WTC11 (cell line): Measurements from ENCODE around the gene BZW2. TPM values are rescaled to one million over a fixed set of nuclear protein-coding genes. Genes with fewer than 3 reads are reported as not detected.

ENCODE experiments used
- ATAC-seq: fragments of 200-7000 bp; cut with Tn5 transposase; 2 replicates; pipeline ENCODE4 v1.10.0; 2021; ENCODE audit warnings: mild to moderate bottlenecking, moderate library complexity
- CTCF ChIA-PET: fragments of 300-600 bp; sonication (Branson Sonifier 250); formaldehyde crosslinking; loops from one replicate; lab custom pipeline; 2021; ENCODE audit warnings: antibody characterized with exemption; lab: Charles Lee
- POLR2A ChIA-PET: fragments of 350-600 bp; sonication (Branson Sonifier 250); formaldehyde crosslinking; loops from one replicate; lab custom pipeline; 2021; ENCODE audit warnings: antibody characterized with exemption; lab: Charles Lee
- DNase-seq: peaks from one replicate; pipeline ENCODE4 v3.0.0; 2021; ENCODE audit warnings: low spot score
- H3K27ac Mint-ChIP-seq: 2 replicates; pipeline ENCODE4 v1.8.0; 2021; ENCODE audit warnings: mixed read lengths
- H3K27me3 Mint-ChIP-seq: 2 replicates; pipeline ENCODE4 v1.8.0; 2021; ENCODE audit warnings: low read depth, mild to moderate bottlenecking, moderate library complexity, mixed read lengths
- H3K36me3 Mint-ChIP-seq: 2 replicates; pipeline ENCODE4 v1.8.0; 2021; ENCODE audit warnings: mixed read lengths
- H3K4me1 Mint-ChIP-seq: 2 replicates; pipeline ENCODE4 v1.8.0; 2022; ENCODE audit warnings: mixed read lengths
- H3K4me3 Mint-ChIP-seq: 2 replicates; pipeline ENCODE4 v1.8.0; 2021; ENCODE audit warnings: mild to moderate bottlenecking, moderate library complexity, mixed read lengths
- H3K9me3 Mint-ChIP-seq: 2 replicates; pipeline ENCODE4 v1.8.0; 2021; ENCODE audit warnings: mixed read lengths
- CBFB ChIP-seq: sonication (generic); formaldehyde crosslinking; IDR thresholded peaks from 2 replicates; pipeline ENCODE4 v1.8.1; 2022; ENCODE audit warnings: mild to moderate bottlenecking, low read depth, missing genetic modification reagents
- ESRRA ChIP-seq: sonication (generic); formaldehyde crosslinking; IDR thresholded peaks from 2 replicates; pipeline ENCODE4 v1.8.1; 2022; ENCODE audit warnings: mild to moderate bottlenecking, missing genetic modification reagents, borderline replicate concordance
- FOXP1 ChIP-seq: sonication (generic); formaldehyde crosslinking; IDR thresholded peaks from 2 replicates; pipeline ENCODE4 v1.8.0; 2022; ENCODE audit warnings: missing genetic modification reagents, mild to moderate bottlenecking, moderate library complexity, borderline replicate concordance
- GRHL2 ChIP-seq: fragments of 250-450 bp; sonication (Bioruptor Pico); IDR thresholded peaks from 2 replicates; pipeline ENCODE4 v1.8.0; 2022; ENCODE audit warnings: mild to moderate bottlenecking, moderate library complexity; ENCODE audit not compliant: insufficient replicate concordance, severe bottlenecking
- TEAD1 ChIP-seq: sonication (generic); formaldehyde crosslinking; IDR thresholded peaks from 2 replicates; pipeline ENCODE4 v1.8.0; 2022; ENCODE audit warnings: mild to moderate bottlenecking, missing genetic modification reagents
- ZNF317 ChIP-seq: sonication (generic); formaldehyde crosslinking; IDR thresholded peaks from 2 replicates; pipeline ENCODE4 v1.8.1; 2023; ENCODE audit warnings: low read depth, mild to moderate bottlenecking, moderate library complexity, missing genetic modification reagents, borderline replicate concordance
- ZNF396 ChIP-seq: fragments of 250-450 bp; sonication (Bioruptor Pico); IDR thresholded peaks from 2 replicates; pipeline ENCODE4 v1.8.0; 2021; ENCODE audit warnings: mild to moderate bottlenecking, moderate library complexity, borderline replicate concordance
- total RNA-seq: library from RNA; stranded (reverse); gene quantifications from 3 replicates; pipeline ENCODE4 v1.2.3, GENCODE V29; 2021
- TF ChIP-seq, protein P1 (sequence below): sonication (generic); formaldehyde crosslinking; IDR thresholded peaks from 2 replicates; pipeline ENCODE4 v1.8.1; 2022; ENCODE audit warnings: missing genetic modification reagents, borderline replicate concordance
- TF ChIP-seq, protein P2 (sequence below): sonication (generic); formaldehyde crosslinking; IDR thresholded peaks from 2 replicates; pipeline ENCODE4 v1.8.1; 2022; ENCODE audit warnings: mild to moderate bottlenecking, moderate library complexity, missing genetic modification reagents
- TF ChIP-seq, protein P3 (sequence below): sonication (generic); formaldehyde crosslinking; IDR thresholded peaks from 2 replicates; pipeline ENCODE4 v1.8.0; 2023; ENCODE audit warnings: missing genetic modification reagents
- TF ChIP-seq, protein P4 (sequence below): sonication (generic); formaldehyde crosslinking; conservative IDR thresholded peaks from 2 replicates; pipeline ENCODE4 v1.8.1; 2023; ENCODE audit warnings: mild to moderate bottlenecking, low read depth, missing genetic modification reagents, moderate library complexity
- TF ChIP-seq, protein P5 (sequence below): sonication (generic); formaldehyde crosslinking; IDR thresholded peaks from 2 replicates; pipeline ENCODE4 v1.8.1; 2023; ENCODE audit warnings: mild to moderate bottlenecking, missing genetic modification reagents
- TF ChIP-seq, protein P6 (sequence below): sonication (generic); formaldehyde crosslinking; IDR thresholded peaks from 2 replicates; pipeline ENCODE4 v1.8.0; 2022; ENCODE audit warnings: missing genetic modification reagents

Gene BZW2
- total RNA-seq, 1 experiment from 2014 or later: 105 TPM

DNA sequence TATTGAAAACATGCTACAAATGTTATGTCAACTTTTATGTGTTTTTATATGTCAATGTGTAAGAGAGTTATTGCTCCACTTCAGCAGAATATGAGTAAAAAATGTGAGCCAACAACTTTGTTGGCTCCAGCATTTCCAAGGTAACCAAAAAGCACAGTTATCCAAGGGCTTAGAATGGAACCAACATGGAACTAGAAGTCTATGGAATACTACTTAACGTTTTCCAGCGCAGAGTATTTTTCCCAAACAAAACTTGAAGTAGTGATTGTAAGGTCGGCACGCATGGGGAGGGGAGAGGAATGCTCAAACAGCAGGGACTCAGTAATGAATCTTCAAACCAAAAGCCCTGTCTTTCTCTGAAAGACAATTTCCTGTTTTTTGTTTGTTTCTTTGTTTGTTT is 62.5 kb downstream of the BZW2 start:
- ChIA-PET POLR2A (no interaction called here), CTCF (no interaction called here)
- H3K9me3 Mint-ChIP-seq: peaks cover 5% of the 10 kb centered on the region; the same call in 1 of the 2 replicates
- ATAC-seq: no peak
- H3K27me3 Mint-ChIP-seq: no peaks in the 10 kb centered on the region
- peaks cover 16% of the 10 kb centered on the region for H3K4me1 Mint-ChIP-seq
- H3K36me3 Mint-ChIP-seq: peaks cover 34% of the 10 kb centered on the region
- peak overlapping the region; percentile 21; the same call in 1 of the 2 replicates for H3K27ac Mint-ChIP-seq
- DNase-seq: no peak
- H3K4me3 Mint-ChIP-seq: no peak overlapping the region
- TF ChIP-seq, protein P1, sequence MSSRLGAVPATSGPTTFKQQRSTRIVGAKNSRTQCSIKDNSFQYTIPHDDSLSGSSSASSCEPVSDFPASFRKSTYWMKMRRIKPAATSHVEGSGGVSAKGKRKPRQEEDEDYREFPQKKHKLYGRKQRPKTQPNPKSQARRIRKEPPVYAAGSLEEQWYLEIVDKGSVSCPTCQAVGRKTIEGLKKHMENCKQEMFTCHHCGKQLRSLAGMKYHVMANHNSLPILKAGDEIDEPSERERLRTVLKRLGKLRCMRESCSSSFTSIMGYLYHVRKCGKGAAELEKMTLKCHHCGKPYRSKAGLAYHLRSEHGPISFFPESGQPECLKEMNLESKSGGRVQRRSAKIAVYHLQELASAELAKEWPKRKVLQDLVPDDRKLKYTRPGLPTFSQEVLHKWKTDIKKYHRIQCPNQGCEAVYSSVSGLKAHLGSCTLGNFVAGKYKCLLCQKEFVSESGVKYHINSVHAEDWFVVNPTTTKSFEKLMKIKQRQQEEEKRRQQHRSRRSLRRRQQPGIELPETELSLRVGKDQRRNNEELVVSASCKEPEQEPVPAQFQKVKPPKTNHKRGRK (CRISPR knock-in tag): no peak
- TF ChIP-seq ZNF396 (CRISPR knock-in tag) (no peak), FOXP1 (CRISPR knock-in tag) (no peak), CBFB (no peak), ESRRA (no peak), TEAD1 (no peak), ZNF317 (no peak), GRHL2 (CRISPR knock-in tag) (no peak)
- TF ChIP-seq, protein P2, sequence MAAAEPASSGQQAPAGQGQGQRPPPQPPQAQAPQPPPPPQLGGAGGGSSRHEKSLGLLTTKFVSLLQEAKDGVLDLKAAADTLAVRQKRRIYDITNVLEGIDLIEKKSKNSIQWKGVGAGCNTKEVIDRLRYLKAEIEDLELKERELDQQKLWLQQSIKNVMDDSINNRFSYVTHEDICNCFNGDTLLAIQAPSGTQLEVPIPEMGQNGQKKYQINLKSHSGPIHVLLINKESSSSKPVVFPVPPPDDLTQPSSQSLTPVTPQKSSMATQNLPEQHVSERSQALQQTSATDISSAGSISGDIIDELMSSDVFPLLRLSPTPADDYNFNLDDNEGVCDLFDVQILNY (CRISPR knock-in tag): no peak
- TF ChIP-seq, protein P3, sequence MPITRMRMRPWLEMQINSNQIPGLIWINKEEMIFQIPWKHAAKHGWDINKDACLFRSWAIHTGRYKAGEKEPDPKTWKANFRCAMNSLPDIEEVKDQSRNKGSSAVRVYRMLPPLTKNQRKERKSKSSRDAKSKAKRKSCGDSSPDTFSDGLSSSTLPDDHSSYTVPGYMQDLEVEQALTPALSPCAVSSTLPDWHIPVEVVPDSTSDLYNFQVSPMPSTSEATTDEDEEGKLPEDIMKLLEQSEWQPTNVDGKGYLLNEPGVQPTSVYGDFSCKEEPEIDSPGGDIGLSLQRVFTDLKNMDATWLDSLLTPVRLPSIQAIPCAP (CRISPR knock-in tag): no peak
- TF ChIP-seq, protein P4, sequence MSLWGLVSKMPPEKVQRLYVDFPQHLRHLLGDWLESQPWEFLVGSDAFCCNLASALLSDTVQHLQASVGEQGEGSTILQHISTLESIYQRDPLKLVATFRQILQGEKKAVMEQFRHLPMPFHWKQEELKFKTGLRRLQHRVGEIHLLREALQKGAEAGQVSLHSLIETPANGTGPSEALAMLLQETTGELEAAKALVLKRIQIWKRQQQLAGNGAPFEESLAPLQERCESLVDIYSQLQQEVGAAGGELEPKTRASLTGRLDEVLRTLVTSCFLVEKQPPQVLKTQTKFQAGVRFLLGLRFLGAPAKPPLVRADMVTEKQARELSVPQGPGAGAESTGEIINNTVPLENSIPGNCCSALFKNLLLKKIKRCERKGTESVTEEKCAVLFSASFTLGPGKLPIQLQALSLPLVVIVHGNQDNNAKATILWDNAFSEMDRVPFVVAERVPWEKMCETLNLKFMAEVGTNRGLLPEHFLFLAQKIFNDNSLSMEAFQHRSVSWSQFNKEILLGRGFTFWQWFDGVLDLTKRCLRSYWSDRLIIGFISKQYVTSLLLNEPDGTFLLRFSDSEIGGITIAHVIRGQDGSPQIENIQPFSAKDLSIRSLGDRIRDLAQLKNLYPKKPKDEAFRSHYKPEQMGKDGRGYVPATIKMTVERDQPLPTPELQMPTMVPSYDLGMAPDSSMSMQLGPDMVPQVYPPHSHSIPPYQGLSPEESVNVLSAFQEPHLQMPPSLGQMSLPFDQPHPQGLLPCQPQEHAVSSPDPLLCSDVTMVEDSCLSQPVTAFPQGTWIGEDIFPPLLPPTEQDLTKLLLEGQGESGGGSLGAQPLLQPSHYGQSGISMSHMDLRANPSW: no peak
- TF ChIP-seq, protein P5, sequence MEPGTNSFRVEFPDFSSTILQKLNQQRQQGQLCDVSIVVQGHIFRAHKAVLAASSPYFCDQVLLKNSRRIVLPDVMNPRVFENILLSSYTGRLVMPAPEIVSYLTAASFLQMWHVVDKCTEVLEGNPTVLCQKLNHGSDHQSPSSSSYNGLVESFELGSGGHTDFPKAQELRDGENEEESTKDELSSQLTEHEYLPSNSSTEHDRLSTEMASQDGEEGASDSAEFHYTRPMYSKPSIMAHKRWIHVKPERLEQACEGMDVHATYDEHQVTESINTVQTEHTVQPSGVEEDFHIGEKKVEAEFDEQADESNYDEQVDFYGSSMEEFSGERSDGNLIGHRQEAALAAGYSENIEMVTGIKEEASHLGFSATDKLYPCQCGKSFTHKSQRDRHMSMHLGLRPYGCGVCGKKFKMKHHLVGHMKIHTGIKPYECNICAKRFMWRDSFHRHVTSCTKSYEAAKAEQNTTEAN: no peak

DNA sequence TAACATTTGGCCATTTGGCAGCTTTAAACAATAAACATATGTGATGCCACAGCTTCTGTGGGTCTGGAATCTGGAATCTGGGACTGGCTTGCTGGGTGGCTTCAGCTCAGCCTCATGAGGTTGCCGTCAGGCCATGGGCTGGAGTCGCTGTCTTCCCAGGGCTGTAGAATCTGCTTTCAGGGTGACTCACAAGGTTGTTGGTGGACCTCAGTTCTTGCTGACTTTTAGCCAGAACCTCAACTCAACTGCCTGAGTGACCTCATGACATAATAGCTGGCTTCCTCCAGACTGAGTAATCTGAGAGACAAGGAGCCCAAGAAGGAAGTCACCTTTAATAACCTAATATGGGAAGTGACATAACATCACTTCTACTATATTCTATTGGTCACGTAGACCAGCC is 63.0 kb downstream of the BZW2 start:
- DNase-seq: no peak
- CTCF ChIA-PET: no interaction called here
- H3K27ac Mint-ChIP-seq: peak overlapping the region; percentile 30; the same call in 1 of the 2 replicates

More for the DNA sequence above, 63.0 kb downstream of the BZW2 start:
- no peaks in the 10 kb centered on the region for H3K27me3 Mint-ChIP-seq
- TF ChIP-seq, protein P3 (CRISPR knock-in tag): no peak
- TF ChIP-seq, protein P6, sequence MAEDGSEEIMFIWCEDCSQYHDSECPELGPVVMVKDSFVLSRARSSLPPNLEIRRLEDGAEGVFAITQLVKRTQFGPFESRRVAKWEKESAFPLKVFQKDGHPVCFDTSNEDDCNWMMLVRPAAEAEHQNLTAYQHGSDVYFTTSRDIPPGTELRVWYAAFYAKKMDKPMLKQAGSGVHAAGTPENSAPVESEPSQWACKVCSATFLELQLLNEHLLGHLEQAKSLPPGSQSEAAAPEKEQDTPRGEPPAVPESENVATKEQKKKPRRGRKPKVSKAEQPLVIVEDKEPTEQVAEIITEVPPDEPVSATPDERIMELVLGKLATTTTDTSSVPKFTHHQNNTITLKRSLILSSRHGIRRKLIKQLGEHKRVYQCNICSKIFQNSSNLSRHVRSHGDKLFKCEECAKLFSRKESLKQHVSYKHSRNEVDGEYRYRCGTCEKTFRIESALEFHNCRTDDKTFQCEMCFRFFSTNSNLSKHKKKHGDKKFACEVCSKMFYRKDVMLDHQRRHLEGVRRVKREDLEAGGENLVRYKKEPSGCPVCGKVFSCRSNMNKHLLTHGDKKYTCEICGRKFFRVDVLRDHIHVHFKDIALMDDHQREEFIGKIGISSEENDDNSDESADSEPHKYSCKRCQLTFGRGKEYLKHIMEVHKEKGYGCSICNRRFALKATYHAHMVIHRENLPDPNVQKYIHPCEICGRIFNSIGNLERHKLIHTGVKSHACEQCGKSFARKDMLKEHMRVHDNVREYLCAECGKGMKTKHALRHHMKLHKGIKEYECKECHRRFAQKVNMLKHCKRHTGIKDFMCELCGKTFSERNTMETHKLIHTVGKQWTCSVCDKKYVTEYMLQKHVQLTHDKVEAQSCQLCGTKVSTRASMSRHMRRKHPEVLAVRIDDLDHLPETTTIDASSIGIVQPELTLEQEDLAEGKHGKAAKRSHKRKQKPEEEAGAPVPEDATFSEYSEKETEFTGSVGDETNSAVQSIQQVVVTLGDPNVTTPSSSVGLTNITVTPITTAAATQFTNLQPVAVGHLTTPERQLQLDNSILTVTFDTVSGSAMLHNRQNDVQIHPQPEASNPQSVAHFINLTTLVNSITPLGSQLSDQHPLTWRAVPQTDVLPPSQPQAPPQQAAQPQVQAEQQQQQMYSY: no peak
- POLR2A ChIA-PET: no interaction called here
- peaks cover 5% of the 10 kb centered on the region; the same call in 1 of the 2 replicates for H3K9me3 Mint-ChIP-seq
- H3K36me3 Mint-ChIP-seq: peaks cover 30% of the 10 kb centered on the region
- no peak overlapping the region for H3K4me3 Mint-ChIP-seq
- ATAC-seq: peak; percentile 68
- peaks cover 16% of the 10 kb centered on the region for H3K4me1 Mint-ChIP-seq
